Measurements from ENCODE around the gene COL1A1. TPM values are rescaled to one million over a fixed set of nuclear protein-coding genes. Genes with fewer than 3 reads are reported as not detected.

COL1A1 gene
- total and polyA plus RNA-seq, 2 experiments from 2014 or later: 1,063 to 6,071 TPM

DNA sequence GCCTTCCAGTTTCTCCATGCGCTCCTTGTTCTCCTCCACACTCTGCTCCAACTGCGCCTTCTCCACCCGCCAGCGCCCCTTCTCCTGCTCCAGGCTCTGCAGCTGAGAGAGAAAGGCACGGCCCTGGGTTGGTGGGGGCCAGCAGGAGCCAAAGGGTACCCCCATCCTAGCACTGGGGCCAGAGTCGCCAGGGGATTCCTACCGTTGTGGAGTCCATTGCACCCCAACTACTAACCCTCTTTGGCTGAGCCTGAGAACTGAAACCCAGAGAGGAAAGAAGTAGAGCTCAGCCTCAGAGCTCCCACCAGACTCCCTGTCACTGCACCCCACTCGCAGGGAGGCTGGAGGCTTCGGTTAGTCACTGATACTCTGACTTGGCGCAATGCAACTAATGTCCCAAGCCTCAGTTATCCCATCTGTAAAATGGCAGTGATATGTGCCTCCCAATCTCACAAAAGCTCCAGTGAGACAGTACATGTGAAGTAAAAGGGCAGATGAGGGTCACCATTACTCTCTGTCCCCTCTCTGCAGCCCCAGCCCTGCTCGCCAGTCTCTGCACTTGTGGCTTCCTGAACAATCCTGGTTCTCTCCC, 65.2 kb downstream of the COL1A1 start:
- Histone ChIP-seq H3K9me2 (replicated peaks; ENCODE audit: insufficient read depth) (no peaks in the 10 kb centered on the region), H3K36me3 (replicated peaks; ENCODE audit: insufficient read depth, low read depth) (no peaks in the 10 kb centered on the region), H3K79me2 (no peaks in the 10 kb centered on the region), H3K4me1 (ENCODE audit: insufficient read depth) (peaks cover 6% of the 10 kb centered on the region), H4K20me1 (ENCODE audit: insufficient read depth, poor library complexity, severe bottlenecking) (peaks cover 4% of the 10 kb centered on the region), H3K9me3 (ENCODE audit: low read depth) (no peaks in the 10 kb centered on the region), H2AFZ (no peak overlapping the region), H3K27ac (no peak overlapping the region), H3K4me3 (no peak overlapping the region), H3K27me3 (no peaks in the 10 kb centered on the region), H3K4me2 (no peak overlapping the region)
- DNase-seq (ENCODE audit: low spot score): no peak
- no peak for TF ChIP-seq EZH2phosphoT487 (IDR thresholded peaks at IDR 0.05; ENCODE audit: low read depth, severe bottlenecking, unreplicated experiment)
- TF ChIP-seq, protein P1, sequence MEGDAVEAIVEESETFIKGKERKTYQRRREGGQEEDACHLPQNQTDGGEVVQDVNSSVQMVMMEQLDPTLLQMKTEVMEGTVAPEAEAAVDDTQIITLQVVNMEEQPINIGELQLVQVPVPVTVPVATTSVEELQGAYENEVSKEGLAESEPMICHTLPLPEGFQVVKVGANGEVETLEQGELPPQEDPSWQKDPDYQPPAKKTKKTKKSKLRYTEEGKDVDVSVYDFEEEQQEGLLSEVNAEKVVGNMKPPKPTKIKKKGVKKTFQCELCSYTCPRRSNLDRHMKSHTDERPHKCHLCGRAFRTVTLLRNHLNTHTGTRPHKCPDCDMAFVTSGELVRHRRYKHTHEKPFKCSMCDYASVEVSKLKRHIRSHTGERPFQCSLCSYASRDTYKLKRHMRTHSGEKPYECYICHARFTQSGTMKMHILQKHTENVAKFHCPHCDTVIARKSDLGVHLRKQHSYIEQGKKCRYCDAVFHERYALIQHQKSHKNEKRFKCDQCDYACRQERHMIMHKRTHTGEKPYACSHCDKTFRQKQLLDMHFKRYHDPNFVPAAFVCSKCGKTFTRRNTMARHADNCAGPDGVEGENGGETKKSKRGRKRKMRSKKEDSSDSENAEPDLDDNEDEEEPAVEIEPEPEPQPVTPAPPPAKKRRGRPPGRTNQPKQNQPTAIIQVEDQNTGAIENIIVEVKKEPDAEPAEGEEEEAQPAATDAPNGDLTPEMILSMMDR (IDR thresholded peaks at IDR 0.05; ENCODE audit: poor library complexity): no peak
- TF ChIP-seq EZH2 (IDR thresholded peaks at IDR 0.05; ENCODE audit: borderline replicate concordance): no peak
- WGBS (ENCODE audit: low lambda C conversion rate, missing lambda C conversion rate): 97% methylated on average over 11 of the region's 11 CpGs

GRCh38 chr17:50135316-50136095, 65.9 kb downstream of the COL1A1 start:
- DNase-seq (ENCODE audit: low spot score): no peak
- Histone ChIP-seq H3K4me1 (ENCODE audit: insufficient read depth) (peaks cover 6% of the 10 kb centered on the region), H2AFZ (no peak overlapping the region), H3K4me2 (no peak overlapping the region), H3K27me3 (no peaks in the 10 kb centered on the region), H3K9me2 (replicated peaks; ENCODE audit: insufficient read depth) (no peaks in the 10 kb centered on the region), H3K36me3 (replicated peaks; ENCODE audit: insufficient read depth, low read depth) (no peaks in the 10 kb centered on the region), H3K79me2 (no peaks in the 10 kb centered on the region), H3K27ac (no peak overlapping the region), H3K4me3 (no peak overlapping the region), H3K9me3 (ENCODE audit: low read depth) (no peaks in the 10 kb centered on the region), H4K20me1 (ENCODE audit: insufficient read depth, poor library complexity, severe bottlenecking) (peaks cover 4% of the 10 kb centered on the region)
- TF ChIP-seq, protein P1 (IDR thresholded peaks at IDR 0.05; ENCODE audit: poor library complexity): no peak
- no peak for TF ChIP-seq EZH2phosphoT487 (IDR thresholded peaks at IDR 0.05; ENCODE audit: low read depth, severe bottlenecking, unreplicated experiment)
- no peak for TF ChIP-seq EZH2 (IDR thresholded peaks at IDR 0.05; ENCODE audit: borderline replicate concordance)
- 87% methylated on average over 11 of the region's 16 CpGs for WGBS (ENCODE audit: low lambda C conversion rate, missing lambda C conversion rate)

DNA sequence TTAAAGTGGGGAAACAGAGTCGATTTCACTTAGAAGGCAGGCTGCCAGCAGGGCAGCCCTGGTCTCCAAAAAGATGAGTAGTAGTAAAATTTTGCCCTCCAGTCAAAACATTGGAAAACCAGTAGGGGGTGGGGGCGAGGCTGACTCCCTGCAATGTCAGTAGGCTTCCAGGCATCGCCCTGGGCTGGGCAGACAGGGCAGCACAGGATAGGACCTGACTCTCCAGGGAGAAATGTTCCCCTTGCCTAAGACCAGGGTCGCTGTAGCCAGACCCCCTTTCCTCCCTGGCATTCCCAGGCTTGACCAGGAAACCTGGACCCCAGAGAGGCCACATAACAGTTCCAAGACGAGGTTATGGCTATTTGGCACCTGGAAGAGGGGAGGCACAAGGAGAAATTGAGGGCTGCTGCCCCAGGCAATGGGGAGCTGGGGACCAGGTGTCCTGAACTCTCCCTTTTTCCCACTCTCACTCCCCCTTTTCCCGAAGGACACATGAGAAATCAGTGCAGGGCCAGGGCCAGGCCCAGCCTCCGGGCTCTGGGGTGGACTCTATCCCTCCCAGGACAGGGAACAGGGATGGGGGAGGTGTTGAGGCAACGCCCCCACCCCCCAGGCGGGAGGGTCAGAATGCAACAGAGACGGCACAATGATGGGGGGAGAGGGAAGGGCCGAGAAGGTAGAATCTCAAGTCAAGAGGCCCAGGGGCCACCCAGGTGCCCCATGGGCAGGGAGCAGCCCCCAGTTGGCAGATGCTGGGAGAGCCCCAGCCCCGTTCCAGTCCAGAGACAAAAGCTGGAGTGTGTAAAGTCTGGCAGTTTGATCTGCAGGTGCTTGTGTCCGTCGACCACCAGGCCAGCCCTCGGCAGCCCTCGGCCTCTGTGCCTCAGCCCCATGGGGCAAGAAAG, 67.0 kb downstream of the COL1A1 start:
- Histone ChIP-seq H3K9me2 (replicated peaks; ENCODE audit: insufficient read depth) (no peaks in the 10 kb centered on the region), H3K36me3 (replicated peaks; ENCODE audit: insufficient read depth, low read depth) (no peaks in the 10 kb centered on the region), H2AFZ (no peak overlapping the region), H3K4me3 (no peak overlapping the region), H3K27me3 (peaks cover 3% of the 10 kb centered on the region), H3K79me2 (no peaks in the 10 kb centered on the region), H3K4me2 (no peak overlapping the region), H3K27ac (no peak overlapping the region), H3K4me1 (ENCODE audit: insufficient read depth) (peaks cover 12% of the 10 kb centered on the region), H4K20me1 (ENCODE audit: insufficient read depth, poor library complexity, severe bottlenecking) (peaks cover under 1% of the 10 kb centered on the region), H3K9me3 (ENCODE audit: low read depth) (no peaks in the 10 kb centered on the region)
- DNase-seq (ENCODE audit: low spot score): no peak
- WGBS (ENCODE audit: low lambda C conversion rate, missing lambda C conversion rate): 79% methylated on average over 15 of the region's 16 CpGs
- TF ChIP-seq, protein P1 (IDR thresholded peaks at IDR 0.05; ENCODE audit: poor library complexity): no peak
- no peak for TF ChIP-seq EZH2phosphoT487 (IDR thresholded peaks at IDR 0.05; ENCODE audit: low read depth, severe bottlenecking, unreplicated experiment)
- TF ChIP-seq EZH2 (IDR thresholded peaks at IDR 0.05; ENCODE audit: borderline replicate concordance): no peak

Data from hepatocyte (in vitro differentiated cells).